A673 (cell line): ENCODE results near the gene ZC3H8. TPM values are rescaled to one million over a fixed set of nuclear protein-coding genes. Genes with fewer than 3 reads are reported as not detected.

Experiments
- Bru-seq: library from RNA; stranded (reverse); fragments of 400-500 nt; gene quantifications from one replicate; lab custom pipeline; 2021; lab: Mats Ljungman, UMichigan
- BruChase-seq, 2 experiments: library from RNA; stranded (reverse); fragments of 400-500 nt; gene quantifications; one replicate each; lab custom pipeline; 2021; lab: Mats Ljungman, UMichigan
- BruUV-seq: library from RNA; stranded (reverse); fragments of 400-500 nt; replicated peaks from 2 replicates; lab custom pipeline; 2021; lab: Mats Ljungman, UMichigan
- CTCF ChIA-PET: fragments of 300-600 bp; sonication (Branson Sonifier 250); formaldehyde crosslinking; loops from one replicate; lab custom pipeline; 2022; ENCODE audit warnings: antibody characterized with exemption; lab: Charles Lee
- POLR2A ChIA-PET: fragments of 300-600 bp; sonication (Branson Sonifier 250); formaldehyde crosslinking; loops from one replicate; lab custom pipeline; 2022; ENCODE audit warnings: antibody characterized with exemption; ENCODE audit not compliant: low non-redundant PET; lab: Charles Lee
- DNase-seq: peaks from one replicate; pipeline ENCODE4 v3.0.0-alpha.2; 2015; ENCODE audit warnings: low spot score
- H3K27ac ChIP-seq: fragments of 200-600 bp; sonication (generic); 2 replicates; pipeline ENCODE4 v1.5.1; 2016; ENCODE audit warnings: mixed run types, low read depth, mild to moderate bottlenecking, mixed read lengths, antibody characterized with exemption, low read length; ENCODE audit not compliant: poor library complexity, severe bottlenecking
- H3K27me3 ChIP-seq: fragments of 200-600 bp; sonication (generic); replicated peaks from 2 replicates; pipeline ENCODE4 v1.6.1; 2017; ENCODE audit warnings: mixed run types, low read depth, mild to moderate bottlenecking, mixed read lengths, antibody characterized with exemption, low read length; ENCODE audit not compliant: insufficient read depth, poor library complexity
- H3K36me3 ChIP-seq: fragments of 200-600 bp; sonication (generic); 2 replicates; pipeline ENCODE4 v1.6.1; 2016; ENCODE audit warnings: mixed run types, mild to moderate bottlenecking, mixed read lengths, antibody characterized with exemption, low read length; ENCODE audit not compliant: insufficient read depth, poor library complexity, severe bottlenecking
- H3K4me1 ChIP-seq: fragments of 200-600 bp; sonication (generic); 2 replicates; pipeline ENCODE4 v1.6.1; 2017; ENCODE audit warnings: mixed run types, mild to moderate bottlenecking, mixed read lengths, antibody characterized with exemption, low read length; ENCODE audit not compliant: insufficient read depth, poor library complexity, severe bottlenecking
- H3K4me3 ChIP-seq: fragments of 200-600 bp; sonication (generic); 2 replicates; pipeline ENCODE4 v1.5.1; 2016; ENCODE audit warnings: low read depth, mixed run types, mild to moderate bottlenecking, mixed read lengths, low read length; ENCODE audit not compliant: poor library complexity, severe bottlenecking
- H3K9me3 ChIP-seq: fragments of 200-600 bp; sonication (generic); 2 replicates; pipeline ENCODE4 v1.6.1; 2016; ENCODE audit warnings: mixed run types, low read depth, mild to moderate bottlenecking, mixed read lengths, antibody characterized with exemption, low read length; ENCODE audit not compliant: poor library complexity, severe bottlenecking
- EZH2 ChIP-seq: fragments of 200-600 bp; sonication (generic); IDR thresholded peaks from 2 replicates; pipeline ENCODE4 v1.6.1; 2017; ENCODE audit warnings: borderline replicate concordance, low read depth, mild to moderate bottlenecking, mixed read lengths, antibody characterized with exemption, low read length; ENCODE audit not compliant: poor library complexity, severe bottlenecking
- intact Hi-C: fragments of 100-400 bp; cut with micrococcal nuclease; formaldehyde crosslinking; loops from one replicate; pipeline ENCODE4 v1.10.0; 2022; ENCODE audit not compliant: unreplicated experiment
- long read RNA-seq: library from polyadenylated mRNA; stranded (forward); transcript quantifications from one replicate; pipeline ENCODE4 v2.0.0, GENCODE V29; 2022
- total RNA-seq: library from RNA; stranded (reverse); gene quantifications from 2 replicates; pipeline ENCODE4 v1.2.3, GENCODE V29; 2021
- TF ChIP-seq, protein P1 (sequence below): fragments of 300-800, 200-600 bp; sonication (generic); conservative IDR thresholded peaks from 2 replicates; pipeline ENCODE4 v1.5.1; 2017; ENCODE audit warnings: low read depth, mild to moderate bottlenecking, antibody characterized with exemption, low read length, moderate library complexity, mixed read lengths

ZC3H8 gene
- total RNA-seq, result 19.7 and 23.2 TPM in 2 replicates
- percentile 82 among the genes with signal in this experiment for Bru-seq, nascent RNA
- percentile 79 among the genes with signal in this experiment for BruChase-seq, experiment 1, labeled RNA remaining after a 2-hour chase
- BruChase-seq, experiment 2, labeled RNA remaining after a 6-hour chase, result percentile 74 among the genes with signal in this experiment
- long read RNA-seq, transcript ZC3H8-201 (9 exons, 1,601 nt), result major isoform, 23 of 29 reads
- long read RNA-seq, partial matches to known transcripts, result 2 of 29 reads
- long read RNA-seq, other reads (novel, unspliced or antisense), result 3 of 29 reads

DNA sequence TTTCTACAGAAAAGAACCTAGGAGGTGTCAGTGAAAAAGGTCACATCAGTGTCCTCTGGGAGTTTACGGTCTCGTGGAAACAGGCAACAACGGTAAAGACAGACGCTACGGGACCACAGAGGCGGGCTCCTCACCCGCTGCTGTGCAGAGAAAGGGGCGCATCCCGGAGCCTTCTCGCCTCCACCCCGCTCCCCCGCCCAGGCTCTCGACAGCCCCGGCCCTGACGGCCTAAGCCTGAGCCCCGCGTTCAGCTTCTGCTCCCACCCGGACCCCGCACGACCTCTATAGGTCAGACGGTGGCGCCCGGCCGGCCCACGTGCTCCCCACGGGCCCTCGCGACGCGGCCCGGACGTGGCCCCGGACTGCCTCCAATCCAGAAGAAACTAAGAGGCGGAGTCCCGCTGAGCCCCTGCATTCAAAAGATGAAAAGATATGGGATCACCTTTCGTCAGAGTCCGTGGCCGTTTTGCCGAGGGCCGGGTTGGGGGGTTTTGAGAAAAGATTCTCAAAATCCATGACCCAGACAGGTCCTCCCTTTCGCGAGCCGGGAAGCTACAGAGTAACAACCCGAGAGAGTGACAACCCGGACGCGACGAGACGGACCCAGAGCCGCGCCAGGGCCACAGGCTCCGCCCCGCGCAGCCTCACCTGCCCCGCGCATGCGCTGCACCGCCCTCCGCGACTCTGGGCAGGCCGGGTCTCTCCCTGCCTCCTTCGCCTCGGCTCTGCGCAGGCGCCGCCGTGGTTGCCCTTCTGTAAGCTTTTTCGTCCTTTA lies at the start of gene ZC3H8:
Gene ZC3H8, minus strand, starts transcription at position 577 of the 775 bp plus-strand sequence. Its CDS starts 61 bp downstream, at position 516.
- intact Hi-C loops, result loop anchor here (5.0 to 10.0 kb wide), 3 partner anchors 178 to 350 kb away; partner anchors contain the start of genes CHCHD5 and RGPD8
- Histone ChIP-seq H3K27me3 (no peaks in the 10 kb centered on the region), H3K4me1 (peaks cover 9% of the 10 kb centered on the region), H3K36me3 (no peaks in the 10 kb centered on the region), H3K27ac (peak within 1 kb of the TSS; percentile 59), H3K9me3 (no peaks in the 10 kb centered on the region), H3K4me3 (peak within 1 kb of the TSS; percentile 68)
- TF ChIP-seq EZH2, result no peak
- TF ChIP-seq, protein P1, sequence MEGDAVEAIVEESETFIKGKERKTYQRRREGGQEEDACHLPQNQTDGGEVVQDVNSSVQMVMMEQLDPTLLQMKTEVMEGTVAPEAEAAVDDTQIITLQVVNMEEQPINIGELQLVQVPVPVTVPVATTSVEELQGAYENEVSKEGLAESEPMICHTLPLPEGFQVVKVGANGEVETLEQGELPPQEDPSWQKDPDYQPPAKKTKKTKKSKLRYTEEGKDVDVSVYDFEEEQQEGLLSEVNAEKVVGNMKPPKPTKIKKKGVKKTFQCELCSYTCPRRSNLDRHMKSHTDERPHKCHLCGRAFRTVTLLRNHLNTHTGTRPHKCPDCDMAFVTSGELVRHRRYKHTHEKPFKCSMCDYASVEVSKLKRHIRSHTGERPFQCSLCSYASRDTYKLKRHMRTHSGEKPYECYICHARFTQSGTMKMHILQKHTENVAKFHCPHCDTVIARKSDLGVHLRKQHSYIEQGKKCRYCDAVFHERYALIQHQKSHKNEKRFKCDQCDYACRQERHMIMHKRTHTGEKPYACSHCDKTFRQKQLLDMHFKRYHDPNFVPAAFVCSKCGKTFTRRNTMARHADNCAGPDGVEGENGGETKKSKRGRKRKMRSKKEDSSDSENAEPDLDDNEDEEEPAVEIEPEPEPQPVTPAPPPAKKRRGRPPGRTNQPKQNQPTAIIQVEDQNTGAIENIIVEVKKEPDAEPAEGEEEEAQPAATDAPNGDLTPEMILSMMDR, result no peak
- ChIA-PET CTCF (no interaction called here), POLR2A (no interaction called here)
- DNase-seq, result peak; percentile 96
- BruUV-seq, result no TSS peak

DNA sequence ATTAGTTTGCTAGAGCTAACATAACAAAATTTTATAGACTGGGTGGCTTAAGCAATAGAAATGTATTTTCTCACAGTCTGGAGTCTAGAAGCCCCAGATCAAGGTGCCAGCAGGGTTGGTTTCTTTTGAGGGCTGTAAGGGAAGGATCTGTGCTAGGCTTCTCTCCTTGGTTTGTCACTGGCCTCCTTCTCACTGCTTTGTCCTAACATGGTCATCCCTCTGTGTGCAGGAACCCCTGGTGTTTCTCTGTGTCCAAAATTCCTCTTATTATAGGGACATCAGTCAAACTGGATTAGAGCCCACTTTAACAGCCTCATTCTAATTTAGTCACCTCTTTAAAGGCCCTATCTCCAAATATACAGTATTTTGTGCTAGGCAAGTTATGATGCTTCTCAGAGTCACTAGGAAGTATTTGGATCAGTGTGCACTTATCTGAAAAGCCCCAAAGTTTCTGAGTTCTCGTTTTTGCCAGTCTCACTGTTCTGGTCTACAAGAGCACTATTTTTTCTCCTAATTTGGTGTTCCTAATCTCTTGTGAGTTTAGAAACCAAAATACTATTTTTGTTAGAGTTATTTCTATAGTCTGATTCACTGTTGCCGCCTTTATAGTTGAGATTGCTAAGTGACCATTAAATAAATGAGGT lies 49.6 kb upstream of the ZC3H8 start:
- Histone ChIP-seq H3K27me3 (no peaks in the 10 kb centered on the region), H3K4me3 (no peak overlapping the region), H3K4me1 (no peaks in the 10 kb centered on the region), H3K27ac (no peak overlapping the region), H3K9me3 (no peaks in the 10 kb centered on the region), H3K36me3 (peaks cover 10% of the 10 kb centered on the region)
- DNase-seq, result no peak
- ChIA-PET POLR2A (no interaction called here), CTCF (no interaction called here)
- no TSS peak for BruUV-seq
- intact Hi-C loops, result no loop called here
- TF ChIP-seq, protein P1, result no peak
- TF ChIP-seq EZH2, result no peak

DNA sequence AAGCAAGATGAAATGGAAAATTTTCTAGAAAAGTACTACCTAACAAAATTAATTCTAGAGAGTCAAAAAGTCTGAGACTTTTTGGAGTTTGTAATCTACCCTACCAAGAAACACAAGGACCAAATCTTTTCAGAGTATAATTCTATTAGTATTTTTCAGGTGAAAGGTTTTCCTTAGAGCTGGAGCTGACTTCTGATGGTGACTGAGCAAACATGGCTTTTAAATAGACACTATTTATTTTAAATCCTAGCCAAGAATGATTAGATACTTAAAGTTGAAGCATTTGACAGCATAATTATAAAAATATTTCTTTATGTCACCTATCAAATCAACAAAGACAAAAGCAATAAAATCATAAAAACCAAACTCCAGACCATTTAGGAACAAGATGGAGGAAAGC lies 47.1 kb upstream of the ZC3H8 start:
- Histone ChIP-seq H3K9me3 (no peaks in the 10 kb centered on the region), H3K36me3 (peaks cover 10% of the 10 kb centered on the region), H3K4me1 (no peaks in the 10 kb centered on the region), H3K27ac (no peak overlapping the region), H3K27me3 (no peaks in the 10 kb centered on the region), H3K4me3 (no peak overlapping the region)
- CTCF ChIA-PET, result no interaction called here
- TF ChIP-seq, protein P1, result no peak
- TF ChIP-seq EZH2, result no peak
- POLR2A ChIA-PET, result no interaction called here
- DNase-seq, result no peak
- intact Hi-C loops, result no loop called here
- BruUV-seq, result no TSS peak
